HT1080 (cell line): ENCODE data around the gene HOXB3. TPM values are rescaled to one million over a fixed set of nuclear protein-coding genes. Genes with fewer than 3 reads are reported as not detected.
A peak's percentile ranks its signal among the peaks of the same experiment; 100 is the strongest.
"Not testable (repeated sequence)": the region's sequence is repeated elsewhere in the genome, so short reads cannot be mapped to it uniquely, and the experiment has no call there.

ENCODE experiments used
- DNase-seq: peaks from one replicate; pipeline ENCODE4 v3.0.0-alpha.2; 2015; ENCODE audit warnings: low read depth
- total RNA-seq: library from RNA; depleted of rRNA; stranded (reverse); fragments of >200 nt; shearing (Covaris generic); gene quantifications from 2 replicates; pipeline ENCODE4 v1.2.3, GENCODE V29; 2014

HOXB3 gene
- total RNA-seq, 1 experiment from 2014 or later, result 4.2 TPM

DNA sequence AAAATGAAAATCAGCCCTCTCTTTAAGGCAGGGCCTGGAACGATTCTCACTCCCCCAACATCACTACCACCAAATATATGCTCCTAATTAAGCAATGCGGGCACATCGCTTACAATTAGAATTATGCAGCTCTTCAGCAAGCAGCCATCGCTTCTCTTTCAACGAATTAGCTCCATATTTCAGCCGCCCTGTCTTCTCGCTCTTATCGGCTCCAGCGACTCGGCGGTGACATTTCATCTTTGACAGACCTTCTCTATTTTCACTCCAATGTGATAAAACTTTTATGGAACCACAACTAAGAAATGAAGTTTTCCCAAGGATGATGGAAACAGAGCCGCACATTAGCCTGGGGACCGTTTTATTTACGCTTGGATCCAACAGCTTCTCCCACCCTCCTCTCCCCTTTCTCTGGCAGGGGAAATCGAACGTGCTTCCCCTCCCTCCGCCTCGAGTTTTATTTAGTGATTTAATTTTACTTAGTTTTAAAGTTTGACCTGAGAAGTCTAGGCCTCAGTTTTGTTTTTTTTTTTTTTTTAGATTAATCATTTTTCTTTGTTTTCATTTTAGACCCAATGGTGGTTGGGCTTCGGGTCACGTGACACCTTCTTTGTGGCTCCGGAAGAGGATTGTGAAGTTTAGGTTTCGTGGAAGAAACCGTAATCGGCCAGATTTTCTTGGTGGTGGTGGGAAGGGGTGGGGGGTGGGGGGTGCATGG, 42.1 kb downstream of the HOXB3 start:
- DNase-seq, result no peak

DNA sequence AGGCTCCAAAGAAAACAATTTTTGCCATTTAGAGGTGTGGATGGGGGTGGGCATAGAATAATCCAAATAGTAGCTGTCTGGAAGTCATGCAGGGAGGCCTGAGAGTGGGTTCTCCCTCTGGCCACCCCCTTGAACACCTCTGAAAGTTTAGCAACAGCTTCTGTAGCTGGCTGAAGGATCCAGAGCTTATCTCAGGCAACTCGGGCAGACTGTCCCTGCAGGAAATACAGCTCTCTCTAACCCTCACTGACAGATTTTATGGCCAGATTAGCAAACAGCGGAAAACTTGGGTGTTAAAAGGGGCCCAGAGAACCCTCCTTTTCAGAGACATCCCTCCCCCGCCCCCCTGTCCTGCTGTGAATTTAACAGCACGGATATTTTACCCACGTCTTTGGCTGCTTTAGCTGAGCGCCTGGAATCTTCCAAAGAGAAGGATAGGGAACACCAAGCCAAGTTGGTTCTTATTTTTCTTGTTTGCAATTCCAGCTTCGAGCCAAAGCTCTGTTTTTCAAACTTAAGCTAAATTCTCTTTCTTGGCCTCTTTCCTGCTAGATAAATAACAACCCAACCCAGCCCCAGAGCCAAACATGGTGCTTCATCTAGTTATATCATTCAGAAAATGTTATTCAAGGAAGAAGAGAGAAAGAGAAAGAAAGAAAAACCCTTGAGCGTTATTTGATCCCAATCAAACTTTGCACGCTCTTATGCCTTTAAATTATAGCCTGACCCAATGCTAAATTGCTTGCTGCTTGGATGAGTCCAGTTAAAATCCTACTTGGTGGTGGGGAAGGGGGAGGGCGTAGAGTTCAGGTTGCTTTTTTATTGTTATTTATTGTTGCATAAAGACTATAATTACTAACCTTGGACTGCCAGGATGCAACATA, 42.9 kb downstream of the HOXB3 start:
- DNase-seq, result no peak

DNA sequence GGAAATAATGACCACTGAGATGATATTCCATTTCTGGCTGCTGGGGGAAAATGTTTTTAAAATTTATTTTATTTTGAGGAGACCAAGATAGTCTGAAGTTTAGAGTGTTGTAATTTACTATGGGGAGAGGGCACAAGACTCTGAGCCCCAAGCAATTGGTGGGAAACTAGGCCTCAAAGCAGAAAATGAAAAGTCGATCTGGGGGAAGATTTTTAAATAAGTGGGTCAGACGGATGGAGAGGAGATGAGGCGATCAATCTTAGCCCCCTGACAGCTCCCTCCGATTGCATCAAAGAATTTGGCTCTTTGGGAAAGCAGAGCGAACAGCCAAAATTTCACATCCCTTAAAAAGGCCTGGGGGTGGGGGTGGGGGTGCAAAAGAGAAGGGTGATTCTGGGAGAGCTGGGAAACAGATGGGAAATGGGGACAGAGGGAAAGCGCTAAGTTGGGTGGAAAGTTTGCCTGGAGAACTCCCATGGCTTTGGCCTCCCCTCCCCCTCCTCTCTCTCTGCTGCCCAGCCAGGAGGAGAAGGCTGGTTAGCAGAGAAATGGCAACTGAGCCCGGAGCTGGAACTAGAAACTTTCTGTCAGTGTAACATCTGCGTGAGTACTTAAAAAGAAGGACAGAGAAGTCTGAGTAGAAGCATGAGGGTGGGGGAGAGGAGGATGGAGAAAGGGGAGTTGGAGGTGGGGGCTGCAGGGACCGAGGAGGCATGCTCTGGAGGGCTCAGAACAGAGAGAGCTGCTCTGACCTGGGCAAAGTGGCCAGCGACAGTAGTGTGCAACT, 43.7 kb downstream of the HOXB3 start:
- DNase-seq, result no peak

DNA sequence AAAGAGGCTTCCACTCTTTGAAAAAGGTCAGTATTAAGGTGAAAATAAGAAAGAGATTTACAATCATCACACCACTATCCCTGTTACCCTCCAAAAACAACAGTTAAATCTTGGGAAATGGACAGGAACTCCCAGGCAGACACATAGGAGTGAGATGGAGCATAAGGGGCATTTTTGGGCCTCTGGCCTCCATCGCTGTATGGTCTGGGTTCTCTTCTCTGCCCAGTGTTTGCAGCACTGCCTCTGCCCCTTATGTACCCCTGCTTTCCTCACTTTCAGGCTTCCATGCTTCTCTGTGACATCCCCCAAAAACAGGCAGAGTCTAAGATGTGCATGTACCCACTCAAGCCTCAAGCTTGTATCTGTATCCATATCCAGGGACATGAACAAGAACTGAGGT, 44.5 kb downstream of the HOXB3 start:
- DNase-seq, result no peak

DNA sequence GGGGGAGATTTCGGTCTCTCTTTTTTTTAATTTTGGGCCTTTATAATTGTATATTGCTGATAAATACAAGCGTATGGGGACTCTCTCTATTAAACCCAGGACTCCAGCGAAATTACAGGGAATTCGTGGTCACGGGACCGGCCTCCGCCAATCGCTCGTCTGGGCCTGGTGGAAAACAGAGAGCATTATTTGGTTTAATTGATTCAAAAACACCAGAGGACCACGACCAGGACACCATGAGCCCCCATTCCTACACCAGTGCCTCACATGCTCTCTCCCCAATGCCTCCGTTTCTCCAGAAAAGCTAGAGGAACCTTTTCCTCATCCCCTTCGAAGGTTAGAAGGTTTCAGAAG, 45.0 kb downstream of the HOXB3 start, which contains the start of gene HOXB2:
Gene HOXB2, minus strand, starts transcription at position 88 of the 354 bp plus-strand sequence. CDS start 198 bp downstream, outside the sequence.
- peak; percentile 52 for DNase-seq

DNA sequence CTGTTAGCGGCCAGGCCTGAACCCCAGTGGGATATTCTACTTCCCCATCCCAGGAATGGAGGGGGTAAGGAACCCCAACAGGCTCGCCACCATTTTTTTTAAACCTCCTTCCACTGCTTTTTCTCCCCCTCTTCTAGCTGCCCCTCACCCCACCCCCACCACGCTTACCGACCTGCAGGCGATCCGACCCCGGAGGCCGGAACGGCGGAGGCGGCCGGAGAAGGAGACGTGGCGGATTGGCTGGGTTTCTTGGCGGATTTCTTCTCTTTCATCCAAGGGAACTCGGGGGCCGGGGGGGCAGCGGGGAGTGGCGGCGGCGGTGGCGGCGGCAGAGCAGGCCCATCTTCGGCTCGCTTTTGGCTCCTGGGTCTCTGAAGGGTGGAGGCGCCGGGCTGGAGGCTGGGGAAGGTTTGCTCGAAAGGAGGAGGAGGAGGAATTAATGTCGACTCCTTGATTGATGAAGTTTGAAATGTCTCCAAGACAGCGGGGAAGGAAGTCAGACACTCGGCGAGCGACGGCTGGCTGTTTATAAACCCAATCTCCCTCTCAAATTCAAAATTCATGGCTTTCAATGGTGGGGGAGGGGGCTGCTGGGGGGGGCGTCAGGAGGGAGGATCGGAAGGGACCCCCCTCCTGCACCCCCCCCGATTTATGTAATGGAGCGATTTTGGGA, 45.6 kb downstream of the HOXB3 start:
- DNase-seq, result peak; percentile 71

DNA sequence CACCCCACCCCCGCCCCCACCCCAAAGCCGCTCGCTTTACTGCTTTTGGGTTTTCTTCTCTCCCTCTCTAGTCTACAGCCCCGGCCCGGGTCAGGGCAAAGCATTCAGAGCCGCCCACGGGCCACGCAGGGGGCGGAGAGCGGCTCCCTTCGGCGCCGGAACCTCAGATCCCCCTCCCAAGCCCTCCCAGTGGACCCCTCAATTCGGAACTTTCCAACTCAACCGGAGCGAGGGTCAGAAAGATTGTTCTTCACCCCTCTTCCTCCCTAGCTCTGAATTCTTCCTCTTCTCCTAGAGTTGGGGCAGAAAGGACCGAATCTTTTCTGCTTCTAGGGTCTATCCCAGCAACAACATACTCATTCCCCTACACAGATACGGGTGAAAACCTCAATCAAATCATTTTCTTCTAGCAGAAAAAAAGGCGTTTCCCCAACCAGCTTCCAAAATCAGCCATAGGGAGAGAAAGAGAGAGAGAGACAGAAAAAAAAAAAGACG, 46.1 kb downstream of the HOXB3 start:
- peak; percentile 52 for DNase-seq

DNA sequence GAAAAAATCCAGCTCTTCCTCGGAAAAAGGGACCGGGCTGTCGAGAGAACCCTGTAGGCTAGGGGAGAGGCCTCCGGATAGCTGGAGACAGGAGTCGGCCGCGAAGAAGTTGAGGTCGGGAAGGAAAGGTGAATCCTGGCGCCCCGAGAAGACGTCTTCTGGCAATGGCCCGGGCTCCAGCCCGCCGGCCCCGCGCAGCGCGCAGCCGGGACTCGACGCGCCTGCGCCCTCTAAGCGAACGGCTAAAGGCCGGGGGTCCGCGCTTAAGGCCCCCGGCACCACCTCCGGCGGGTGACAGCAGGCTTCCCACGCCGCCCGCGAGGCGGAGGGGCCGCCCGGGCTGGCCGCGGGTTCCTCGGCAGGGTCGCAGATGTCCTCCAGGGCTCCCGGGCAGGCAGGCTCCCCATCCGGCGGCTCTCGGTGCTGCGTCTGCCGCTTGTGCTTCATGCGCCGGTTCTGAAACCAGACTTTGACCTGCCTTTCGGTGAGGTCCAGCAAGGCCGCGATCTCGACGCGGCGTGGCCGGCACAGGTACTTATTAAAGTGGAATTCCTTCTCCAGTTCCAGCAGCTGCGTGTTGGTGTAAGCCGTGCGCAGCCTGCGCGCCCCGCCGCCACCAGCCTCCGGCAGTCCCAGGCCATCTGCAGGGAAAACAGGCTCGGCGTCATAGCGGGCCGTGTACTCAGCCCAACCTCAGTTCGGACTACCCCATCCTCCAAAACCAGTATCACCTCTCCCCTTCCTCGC, 46.8 kb downstream of the HOXB3 start:
- peak; percentile 78 for DNase-seq

DNA sequence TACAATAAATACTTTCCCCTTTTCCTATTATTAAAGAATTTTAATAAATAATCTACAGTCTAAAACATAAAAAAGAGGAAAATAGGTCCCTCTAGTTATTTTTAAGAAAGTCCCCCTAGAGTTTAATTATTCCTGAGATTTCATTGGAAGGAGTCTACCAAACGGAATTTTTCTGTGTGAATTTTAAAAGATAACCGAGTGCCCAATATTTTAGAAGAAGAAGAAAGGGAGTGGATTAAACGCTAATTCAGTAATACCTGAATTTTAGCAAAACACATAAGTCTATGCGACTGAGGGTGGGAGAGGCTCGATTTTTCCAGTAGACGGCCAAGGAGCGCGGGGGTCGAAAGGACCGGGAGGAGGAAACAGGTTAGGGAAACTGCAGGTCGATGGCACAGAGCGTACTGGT, 47.3 kb downstream of the HOXB3 start:
- DNase-seq, result no peak

DNA sequence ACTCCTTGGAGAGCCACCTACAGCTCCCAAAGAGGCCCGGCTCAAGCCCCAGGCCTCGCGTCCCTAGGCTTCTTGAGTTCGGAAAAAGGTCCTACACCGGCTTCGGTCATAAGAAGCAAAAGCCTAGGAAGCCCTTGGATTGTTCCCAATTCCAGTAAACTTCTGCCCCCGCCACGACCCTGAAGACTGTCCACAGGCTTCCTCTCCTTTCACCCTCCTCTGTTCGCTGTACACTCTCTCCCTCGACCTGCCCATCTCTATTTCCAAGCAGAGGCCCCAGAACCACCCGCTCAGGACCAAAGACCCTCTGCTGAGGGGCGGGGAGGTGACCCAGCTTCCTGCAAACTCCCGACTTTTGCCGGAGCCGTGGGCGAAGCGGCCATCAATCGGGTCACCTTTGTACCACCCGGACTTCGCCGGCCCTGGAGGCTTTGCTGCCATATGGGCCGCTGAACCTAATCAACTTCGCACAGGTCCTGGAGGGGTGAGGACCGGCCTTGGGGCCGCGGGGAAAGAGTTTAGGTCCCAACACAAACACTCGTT, 47.9 kb downstream of the HOXB3 start:
- DNase-seq, result peak; percentile 60

DNA sequence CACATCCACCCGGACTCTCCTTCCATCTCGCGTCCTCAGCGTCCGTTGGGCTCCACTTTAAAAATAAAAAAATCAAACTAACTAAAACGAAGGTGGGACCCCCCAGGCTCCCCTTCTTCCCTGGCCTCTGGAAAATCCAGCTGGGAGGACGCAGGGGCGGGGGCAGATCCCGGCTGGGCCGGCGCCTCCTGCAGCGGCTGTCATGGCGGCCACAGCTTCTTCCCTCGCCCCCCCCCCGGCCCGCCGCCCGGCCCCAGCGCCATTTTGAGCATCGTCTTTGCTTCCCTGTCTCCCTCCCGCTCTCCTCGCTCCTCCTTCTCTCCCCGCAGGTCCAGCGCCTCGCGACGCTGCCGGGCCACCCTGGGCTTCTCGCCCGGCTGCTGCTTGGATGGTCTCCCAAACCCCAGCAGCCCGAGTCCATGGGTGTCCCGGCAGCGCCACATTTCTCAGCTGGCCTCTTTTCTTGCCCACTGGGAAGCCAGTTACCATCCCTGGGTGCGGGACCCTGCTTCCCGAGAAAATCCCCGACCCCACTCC, 48.4 kb downstream of the HOXB3 start:
- peak; percentile 73 for DNase-seq

DNA sequence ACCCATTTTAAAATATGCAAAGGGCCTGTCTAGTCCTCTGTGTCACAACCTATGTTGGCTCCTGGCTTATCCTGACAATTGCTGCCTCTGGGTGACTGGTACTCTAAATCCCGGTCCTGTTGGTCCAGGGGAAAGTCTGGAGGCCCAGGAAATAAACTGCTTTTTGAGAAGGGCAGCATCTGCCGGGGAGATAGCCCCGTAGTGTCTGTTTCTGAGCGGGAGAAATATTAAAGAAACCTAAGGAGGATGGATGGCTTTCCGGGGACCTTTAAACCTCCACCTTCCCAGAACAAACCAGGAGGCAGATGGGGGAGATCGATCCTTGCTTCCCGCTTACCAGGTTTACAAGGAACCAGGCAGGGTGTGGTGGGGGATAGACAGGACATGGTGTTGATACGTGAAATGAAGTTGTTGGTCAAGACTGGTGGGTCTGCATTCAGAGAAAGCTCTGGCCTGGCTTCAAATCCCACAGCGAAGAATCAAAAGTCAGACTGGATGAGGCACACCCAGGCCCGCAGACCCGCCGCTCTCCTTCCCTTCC, 48.9 kb downstream of the HOXB3 start:
- DNase-seq, result peak; percentile 19

DNA sequence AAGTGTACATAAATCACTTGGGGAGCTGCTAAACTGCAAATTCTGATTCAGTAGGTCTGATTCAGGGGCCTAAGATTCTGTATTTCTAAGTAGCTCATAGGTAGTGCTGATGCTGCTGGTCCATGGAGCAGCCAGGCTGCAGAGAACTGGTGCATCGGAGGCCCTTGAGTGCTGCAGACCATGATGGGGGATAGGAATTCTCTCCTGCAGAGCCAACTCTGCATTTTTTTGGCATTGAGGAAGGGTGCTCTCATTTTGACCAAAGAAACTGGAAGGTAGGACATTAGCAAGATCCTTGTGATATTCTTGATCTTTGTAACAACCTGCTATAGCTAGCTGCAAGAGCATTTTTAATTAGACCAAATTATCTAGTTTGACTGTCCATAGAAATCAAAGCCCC, 49.8 kb downstream of the HOXB3 start:
- DNase-seq, result peak; percentile 36

DNA sequence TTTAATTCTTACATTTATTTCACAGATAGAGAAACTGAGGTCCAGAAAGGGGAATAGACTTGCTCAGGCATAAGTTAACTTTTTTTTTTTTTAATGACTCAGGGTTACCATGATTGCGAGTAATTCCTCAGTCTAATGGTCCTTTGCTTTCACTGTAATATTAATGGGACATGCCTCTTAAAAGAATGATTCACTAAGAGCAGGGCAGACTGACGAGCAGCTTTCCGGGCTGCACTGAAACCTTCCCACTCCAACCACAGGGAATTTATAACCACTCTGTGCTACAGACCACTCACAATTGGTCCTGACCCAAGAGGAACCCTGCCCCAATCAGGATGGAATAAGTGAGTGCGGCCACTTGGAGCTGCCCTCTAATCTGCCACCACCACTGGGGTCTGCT, 50.9 kb downstream of the HOXB3 start:
- peak; percentile 94 for DNase-seq

DNA sequence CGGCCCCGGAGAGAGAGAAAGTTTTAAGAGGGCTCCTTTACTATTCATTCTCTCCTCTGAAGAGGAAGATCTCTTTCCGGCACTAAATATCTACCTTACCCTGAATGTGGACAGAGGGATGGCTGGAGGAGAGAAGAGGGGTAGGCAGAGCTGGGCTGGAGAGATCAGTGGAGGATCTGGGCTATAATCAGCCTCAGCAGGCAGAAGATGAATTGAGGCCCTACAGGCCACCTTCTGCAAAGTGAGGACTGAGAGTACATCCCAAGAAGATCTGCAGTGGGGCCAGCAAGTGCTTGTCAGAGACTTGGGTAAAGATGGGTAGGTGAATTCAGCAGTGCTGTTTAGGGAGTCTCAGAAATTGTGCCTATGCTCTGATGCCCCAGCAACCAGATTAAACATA, 52.7 kb downstream of the HOXB3 start:
- no peak for DNase-seq

DNA sequence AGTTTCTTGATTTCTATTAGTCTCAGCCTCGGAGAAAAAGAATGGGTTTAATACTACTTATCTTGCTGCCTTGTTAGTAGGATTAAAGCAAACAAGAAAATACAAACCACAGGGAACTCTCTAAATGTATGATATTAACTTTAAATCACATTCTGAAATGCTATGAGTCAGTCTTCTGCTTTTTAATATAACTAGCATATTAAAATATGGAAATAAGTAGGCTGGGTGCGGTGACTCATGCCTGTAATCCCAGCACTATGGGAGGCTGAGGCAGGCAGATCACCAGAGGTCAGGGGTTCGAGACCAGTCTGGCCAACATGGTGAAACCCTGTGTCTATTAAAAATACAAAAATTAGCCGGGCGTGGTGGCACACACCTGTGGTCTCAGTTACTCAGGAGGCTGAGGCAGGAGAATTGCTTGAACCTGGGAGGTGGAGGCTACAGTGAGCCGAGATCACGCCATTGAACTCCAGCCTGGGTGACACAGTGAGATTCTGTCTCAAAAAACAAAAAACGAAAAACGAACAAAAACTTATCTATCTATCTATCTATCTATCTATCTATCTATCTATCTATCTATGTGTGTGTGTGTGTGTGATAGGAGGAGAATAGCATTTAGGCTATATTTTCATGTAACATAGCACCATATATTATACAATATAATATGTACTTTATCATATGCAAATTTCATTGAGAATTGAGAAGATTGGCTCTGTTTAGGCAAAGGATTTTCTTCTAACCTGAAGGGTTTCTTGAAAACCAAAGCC, 54.1 kb downstream of the HOXB3 start:
- not testable (repeated sequence) for DNase-seq

DNA sequence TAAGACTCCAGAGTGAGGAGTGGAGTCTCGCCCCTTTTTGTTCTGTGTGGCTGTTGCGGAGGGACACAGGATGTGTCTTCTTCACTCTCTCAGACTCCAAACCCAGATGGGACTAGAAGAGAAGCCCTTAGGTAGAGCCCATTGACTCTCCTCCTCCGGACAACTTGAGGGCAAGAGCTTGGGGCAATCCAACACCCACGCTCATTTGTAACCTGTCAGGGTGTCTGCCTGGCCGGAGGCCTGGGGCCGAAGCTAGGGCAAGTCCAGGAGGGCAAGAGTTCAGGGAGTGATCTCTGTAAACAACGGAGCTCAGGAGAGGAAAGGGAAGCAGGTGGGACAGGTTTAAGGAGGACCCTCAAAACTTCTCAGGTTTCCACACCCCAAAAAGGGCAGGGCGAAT, 57.8 kb downstream of the HOXB3 start:
- DNase-seq, result no peak

DNA sequence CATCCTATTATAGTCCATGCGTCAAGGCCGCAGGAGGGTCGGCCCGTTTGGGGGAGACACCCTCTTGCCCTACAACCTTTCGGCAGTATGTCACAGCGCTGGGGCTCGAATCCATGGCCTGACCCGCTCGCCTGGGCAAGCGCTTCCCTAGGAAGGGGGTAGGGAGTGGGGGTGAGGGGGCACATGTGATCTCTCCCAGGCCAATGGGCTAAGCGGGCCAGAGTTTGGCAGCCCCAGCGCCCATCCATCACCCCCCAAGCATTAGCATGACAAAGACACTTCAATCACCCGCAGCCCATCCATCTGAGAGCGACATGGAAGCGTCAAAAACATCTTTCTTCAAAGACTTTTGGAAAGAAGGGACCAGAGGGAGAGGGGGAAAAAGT, 59.2 kb downstream of the HOXB3 start, which contains the start of gene HOXB1:
Gene HOXB1, minus strand, starts transcription at position 125 of the 386 bp plus-strand sequence. Its CDS starts 107 bp downstream, at position 18.
- no peak for DNase-seq
